Ishikawa (cell line): ENCODE data around the gene SOCS1.

Experiments
- CEBPB ChIP-seq: IDR thresholded peaks from 2 replicates; pipeline ENCODE4 v1.6.1; 2012
- CREB1 ChIP-seq: IDR thresholded peaks from 2 replicates; pipeline ENCODE4 v1.6.1; 2012; ENCODE audit warnings: low read depth
- EGR1 ChIP-seq: IDR thresholded peaks from 2 replicates; pipeline ENCODE4 v1.6.1; 2012
- EP300 ChIP-seq: IDR thresholded peaks from 2 replicates; pipeline ENCODE4 v1.6.1; 2012; ENCODE audit warnings: borderline replicate concordance
- FOXM1 ChIP-seq: IDR thresholded peaks from 2 replicates; pipeline ENCODE4 v1.6.1; 2012; ENCODE audit warnings: low read depth, borderline replicate concordance
- NFIC ChIP-seq: IDR thresholded peaks from 2 replicates; pipeline ENCODE4 v1.6.1; 2012
- RAD21 ChIP-seq: IDR thresholded peaks from 2 replicates; pipeline ENCODE4 v1.6.1; 2012; ENCODE audit warnings: low read depth
- TAF1 ChIP-seq: IDR thresholded peaks from 2 replicates; pipeline ENCODE4 v1.6.1; 2012; ENCODE audit warnings: low read depth, mild to moderate bottlenecking
- TCF12 ChIP-seq: IDR thresholded peaks from 2 replicates; pipeline ENCODE4 v1.6.1; 2012; ENCODE audit warnings: low read depth
- TEAD4 ChIP-seq: IDR thresholded peaks from 2 replicates; pipeline ENCODE4 v1.6.1; 2012
- YY1 ChIP-seq: IDR thresholded peaks from 2 replicates; pipeline ENCODE4 v1.6.1; 2012; ENCODE audit warnings: low read depth
- ZBTB7A ChIP-seq: IDR thresholded peaks from 2 replicates; pipeline ENCODE4 v1.6.1; 2012; ENCODE audit warnings: low read depth
- TF ChIP-seq, protein P1 (sequence below): IDR thresholded peaks from 2 replicates; pipeline ENCODE4 v1.6.1; 2012
- TF ChIP-seq, protein P2 (sequence below): IDR thresholded peaks from 2 replicates; pipeline ENCODE4 v1.6.1; 2012; ENCODE audit warnings: low read depth, mild to moderate bottlenecking
- TF ChIP-seq, protein P3 (sequence below): IDR thresholded peaks from 2 replicates; pipeline ENCODE4 v1.6.1; 2012

Gene SOCS1

DNA sequence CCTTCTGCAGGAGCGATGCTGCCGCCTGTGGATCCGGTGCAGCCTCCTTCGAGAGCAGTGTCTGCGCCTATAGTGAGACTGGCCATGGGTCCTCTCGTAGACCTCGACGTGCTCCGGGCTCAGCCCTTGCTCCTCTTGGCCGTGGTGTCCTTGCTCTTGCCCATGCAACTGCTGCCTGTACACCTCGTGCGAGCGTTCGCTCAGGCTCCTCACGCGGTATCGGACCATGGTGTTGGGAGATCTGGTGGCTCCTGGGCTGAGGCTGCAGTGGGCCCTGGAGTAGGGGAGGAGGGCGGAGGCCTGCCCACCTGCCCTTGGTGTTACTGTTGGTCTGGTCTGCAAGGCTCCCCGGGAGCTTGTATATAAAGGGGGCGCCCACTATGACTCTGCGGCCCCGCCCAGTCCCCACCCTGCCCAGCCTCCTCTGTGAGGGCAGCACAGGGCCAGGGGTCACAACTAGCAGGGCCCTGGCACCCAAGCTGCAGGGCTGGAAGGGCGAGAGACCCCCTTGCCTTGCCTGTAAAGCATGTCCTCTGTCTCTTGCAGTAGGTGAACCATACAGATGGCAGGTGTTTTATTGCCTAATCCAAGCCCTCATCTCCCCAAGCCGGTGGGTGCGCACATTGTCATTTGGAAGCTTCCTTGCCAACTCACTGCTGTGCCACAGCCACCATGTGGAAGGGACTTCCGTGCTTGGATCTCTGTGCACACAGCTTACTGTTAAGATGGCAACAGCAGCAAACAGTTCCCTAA lies 20.3 kb upstream of the SOCS1 start, which contains the start of gene PRM2:
PRM2 (minus strand) TSS at position 338 of the 753 bp plus-strand sequence; CDS start at position 228, 110 bp downstream.
- TF ChIP-seq, protein P1, sequence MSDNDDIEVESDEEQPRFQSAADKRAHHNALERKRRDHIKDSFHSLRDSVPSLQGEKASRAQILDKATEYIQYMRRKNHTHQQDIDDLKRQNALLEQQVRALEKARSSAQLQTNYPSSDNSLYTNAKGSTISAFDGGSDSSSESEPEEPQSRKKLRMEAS, result no peak
- TF ChIP-seq ZBTB7A (no peak), CREB1 (no peak), YY1 (no peak), EP300 (no peak), TCF12 (no peak), TAF1 (no peak), CEBPB (no peak), RAD21 (no peak), TEAD4 (no peak), FOXM1 (no peak), NFIC (no peak), EGR1 (no peak)
- TF ChIP-seq, protein P2, sequence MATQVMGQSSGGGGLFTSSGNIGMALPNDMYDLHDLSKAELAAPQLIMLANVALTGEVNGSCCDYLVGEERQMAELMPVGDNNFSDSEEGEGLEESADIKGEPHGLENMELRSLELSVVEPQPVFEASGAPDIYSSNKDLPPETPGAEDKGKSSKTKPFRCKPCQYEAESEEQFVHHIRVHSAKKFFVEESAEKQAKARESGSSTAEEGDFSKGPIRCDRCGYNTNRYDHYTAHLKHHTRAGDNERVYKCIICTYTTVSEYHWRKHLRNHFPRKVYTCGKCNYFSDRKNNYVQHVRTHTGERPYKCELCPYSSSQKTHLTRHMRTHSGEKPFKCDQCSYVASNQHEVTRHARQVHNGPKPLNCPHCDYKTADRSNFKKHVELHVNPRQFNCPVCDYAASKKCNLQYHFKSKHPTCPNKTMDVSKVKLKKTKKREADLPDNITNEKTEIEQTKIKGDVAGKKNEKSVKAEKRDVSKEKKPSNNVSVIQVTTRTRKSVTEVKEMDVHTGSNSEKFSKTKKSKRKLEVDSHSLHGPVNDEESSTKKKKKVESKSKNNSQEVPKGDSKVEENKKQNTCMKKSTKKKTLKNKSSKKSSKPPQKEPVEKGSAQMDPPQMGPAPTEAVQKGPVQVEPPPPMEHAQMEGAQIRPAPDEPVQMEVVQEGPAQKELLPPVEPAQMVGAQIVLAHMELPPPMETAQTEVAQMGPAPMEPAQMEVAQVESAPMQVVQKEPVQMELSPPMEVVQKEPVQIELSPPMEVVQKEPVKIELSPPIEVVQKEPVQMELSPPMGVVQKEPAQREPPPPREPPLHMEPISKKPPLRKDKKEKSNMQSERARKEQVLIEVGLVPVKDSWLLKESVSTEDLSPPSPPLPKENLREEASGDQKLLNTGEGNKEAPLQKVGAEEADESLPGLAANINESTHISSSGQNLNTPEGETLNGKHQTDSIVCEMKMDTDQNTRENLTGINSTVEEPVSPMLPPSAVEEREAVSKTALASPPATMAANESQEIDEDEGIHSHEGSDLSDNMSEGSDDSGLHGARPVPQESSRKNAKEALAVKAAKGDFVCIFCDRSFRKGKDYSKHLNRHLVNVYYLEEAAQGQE, result no peak
- TF ChIP-seq, protein P3, sequence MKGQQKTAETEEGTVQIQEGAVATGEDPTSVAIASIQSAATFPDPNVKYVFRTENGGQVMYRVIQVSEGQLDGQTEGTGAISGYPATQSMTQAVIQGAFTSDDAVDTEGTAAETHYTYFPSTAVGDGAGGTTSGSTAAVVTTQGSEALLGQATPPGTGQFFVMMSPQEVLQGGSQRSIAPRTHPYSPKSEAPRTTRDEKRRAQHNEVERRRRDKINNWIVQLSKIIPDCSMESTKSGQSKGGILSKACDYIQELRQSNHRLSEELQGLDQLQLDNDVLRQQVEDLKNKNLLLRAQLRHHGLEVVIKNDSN, result no peak

DNA sequence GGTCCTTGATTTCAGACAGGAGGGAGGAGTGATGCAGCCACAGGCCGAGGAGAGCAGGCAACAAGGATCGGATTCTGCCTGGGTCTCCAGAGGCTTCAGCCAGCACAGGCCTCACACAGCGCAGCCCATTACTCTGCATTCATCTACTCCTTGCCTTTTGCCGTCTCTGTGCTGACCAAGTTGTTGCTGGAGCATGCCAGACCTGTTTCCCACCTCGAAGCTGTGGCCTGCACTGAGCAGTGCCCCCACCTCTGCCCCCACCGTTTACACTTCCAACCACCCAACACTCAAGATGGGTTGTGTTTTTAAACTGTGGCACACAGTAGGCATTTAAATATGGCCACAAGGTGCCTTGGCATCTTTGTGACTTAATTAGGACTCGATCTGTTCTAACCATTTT lies 19.0 kb upstream of the SOCS1 start:
- no peak for TF ChIP-seq NFIC
- TF ChIP-seq RAD21, result no peak
- TF ChIP-seq TAF1, result no peak

DNA sequence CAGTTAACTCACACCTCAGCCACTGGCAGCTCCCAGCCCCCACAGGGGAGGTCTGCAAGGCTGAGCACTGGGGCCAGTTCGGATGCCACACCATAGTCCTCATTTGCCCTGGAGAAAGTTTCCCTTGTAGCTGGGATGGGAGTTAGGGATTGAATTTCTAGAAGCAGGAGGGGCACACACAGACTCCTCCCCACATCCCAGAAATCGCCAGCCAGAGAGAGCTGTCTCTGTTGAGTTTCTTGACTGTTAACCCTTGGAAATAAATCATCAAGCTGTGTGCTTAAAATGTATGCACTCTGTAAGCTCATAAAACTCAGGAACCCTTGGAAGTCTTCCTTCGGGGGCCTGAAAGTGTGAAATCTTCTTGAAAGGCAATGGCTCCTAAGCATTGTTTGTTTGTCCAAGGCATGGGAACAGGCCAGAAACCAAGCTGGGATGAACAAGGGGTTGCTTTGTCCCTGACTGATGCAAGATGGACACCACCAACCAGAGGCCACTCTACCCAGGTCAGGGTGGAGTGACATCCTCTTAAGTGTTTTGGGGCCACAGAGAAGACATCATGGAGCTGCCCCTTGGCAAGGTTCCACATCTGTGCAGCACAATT lies 17.8 kb upstream of the SOCS1 start:
- TF ChIP-seq EGR1 (no peak), TAF1 (no peak), EP300 (no peak), CREB1 (no peak), NFIC (no peak), RAD21 (no peak), TCF12 (no peak), CEBPB (no peak), YY1 (no peak), FOXM1 (no peak), ZBTB7A (no peak), TEAD4 (no peak)
- TF ChIP-seq, protein P3, result no peak
- TF ChIP-seq, protein P1, result no peak
- TF ChIP-seq, protein P2, result no peak

DNA sequence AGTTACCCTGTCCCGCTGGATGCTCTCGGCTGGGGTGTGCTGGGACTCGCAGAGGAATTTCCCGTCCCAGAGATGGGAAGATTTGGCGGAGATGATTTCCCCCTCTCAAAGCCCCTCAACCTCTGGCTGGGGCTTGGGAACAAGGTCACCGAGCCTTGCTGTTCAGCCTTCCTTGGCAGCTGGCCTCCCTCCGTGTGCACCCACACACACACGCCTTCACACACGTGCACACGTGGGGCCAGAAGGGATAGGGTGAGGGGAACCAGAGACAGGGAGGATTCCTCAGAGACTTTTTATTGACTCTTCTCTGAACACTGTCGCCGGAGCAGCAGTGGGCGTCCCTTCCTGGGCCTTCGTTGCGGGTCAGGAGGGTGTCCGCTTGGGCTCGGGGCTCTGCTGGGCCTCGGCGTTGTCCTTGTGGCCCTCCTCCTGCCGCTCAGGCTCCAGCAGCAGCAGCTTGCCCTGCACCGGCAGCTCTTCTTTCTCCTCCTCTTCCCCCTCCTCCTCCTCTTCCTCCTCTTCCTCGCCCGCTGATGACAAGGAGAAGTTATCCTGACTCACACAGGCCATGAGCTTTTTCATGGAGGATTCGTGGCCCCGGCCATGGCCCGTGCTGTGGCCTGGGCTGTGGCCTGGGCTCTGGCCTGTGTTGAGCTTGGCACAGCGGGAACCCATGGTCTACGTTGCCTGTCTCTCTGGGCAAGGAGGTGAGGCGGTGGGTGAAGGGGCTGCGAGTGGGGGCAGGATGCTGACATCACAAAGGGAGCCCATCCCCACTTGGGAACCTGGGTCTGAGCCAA lies 17.1 kb upstream of the SOCS1 start, which contains the start of gene PRM3:
PRM3 (minus strand) TSS at position 709 of the 800 bp plus-strand sequence; CDS start at position 675, 34 bp downstream.
- TF ChIP-seq, protein P1, result no peak
- TF ChIP-seq NFIC (no peak), CREB1 (no peak)

DNA sequence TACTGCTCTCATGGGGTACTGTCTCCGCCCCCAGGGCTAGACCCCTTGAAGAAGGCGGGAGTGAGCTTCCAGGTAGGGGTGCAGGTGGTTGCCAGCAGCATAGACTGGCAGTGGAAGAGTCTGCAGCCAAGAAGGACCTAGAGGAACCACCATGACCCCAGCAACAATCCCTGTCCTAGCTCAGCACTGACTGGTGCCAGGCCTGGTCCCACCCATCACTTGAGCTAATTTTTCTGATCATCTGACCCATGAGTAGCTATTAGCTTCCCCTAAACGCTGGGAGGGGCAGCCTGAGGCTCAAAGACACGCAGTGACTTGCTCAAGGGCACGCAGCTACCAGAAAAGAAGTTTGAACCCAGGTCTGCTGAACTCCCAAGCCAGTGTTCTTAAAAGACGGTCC lies 16.5 kb upstream of the SOCS1 start:
- TF ChIP-seq NFIC (no peak), YY1 (no peak), TCF12 (no peak), RAD21 (no peak), TEAD4 (no peak), ZBTB7A (no peak), EGR1 (no peak), CREB1 (no peak)
- TF ChIP-seq, protein P2, result no peak
- TF ChIP-seq, protein P1, result no peak
